ENCODE data around the gene MAP9. TPM values are rescaled to one million over a fixed set of nuclear protein-coding genes. Genes with fewer than 3 reads are reported as not detected.
"Not testable (repeated sequence)": the region's sequence is repeated elsewhere in the genome, so short reads cannot be mapped to it uniquely, and the experiment has no call there.

The MAP9 gene
- total RNA-seq, 1 donor from 2014 or later, result 9.3 TPM

- intact Hi-C loops (cut with DNase I), result loop anchor here (5.0 kb wide), 1 partner anchor 819 kb away; the partner anchor contains the start of gene PLRG1
- DNase-seq (ENCODE audit: low spot score), result no peak
Measured at GRCh38 chr4:155371432-155372043, 5.2 kb downstream of the MAP9 start.

- DNase-seq (ENCODE audit: low spot score), result no peak
- intact Hi-C loops (cut with DNase I), result no loop called here
Measured at GRCh38 chr4:155367608-155368007, 9.2 kb downstream of the MAP9 start.

- intact Hi-C loops (cut with DNase I), result loop anchor here (5.0 to 10.0 kb wide), 2 partner anchors 372 to 539 kb away; no protein-coding TSS in a partner anchor
- DNase-seq (ENCODE audit: low spot score), result peak; percentile 74
Measured at GRCh38 chr4:155353923-155354540, 22.7 kb downstream of the MAP9 start.

GRCh38 chr4:155342142-155342541, 34.6 kb downstream of the MAP9 start:
- DNase-seq (ENCODE audit: low spot score), result no peak
- intact Hi-C loops (cut with DNase I), result no loop called here

GRCh38 chr4:155339999-155340398, 36.8 kb downstream of the MAP9 start:
- DNase-seq (ENCODE audit: low spot score), result no peak
- intact Hi-C loops (cut with DNase I), result no loop called here

- intact Hi-C loops (cut with DNase I), result no loop called here
- no peak for DNase-seq (ENCODE audit: low spot score)
Measured at GRCh38 chr4:155339588-155339987, 37.2 kb downstream of the MAP9 start.

- no peak for DNase-seq (ENCODE audit: low spot score)
- intact Hi-C loops (cut with DNase I), result no loop called here
Measured at GRCh38 chr4:155338196-155338595, 38.6 kb downstream of the MAP9 start.

- no peak for DNase-seq (ENCODE audit: low spot score)
- intact Hi-C loops (cut with DNase I), result no loop called here
Measured at GRCh38 chr4:155336242-155336641, 40.5 kb downstream of the MAP9 start.

- DNase-seq (ENCODE audit: low spot score), result no peak
- intact Hi-C loops (cut with DNase I), result no loop called here
Measured at GRCh38 chr4:155331478-155331877, 45.3 kb downstream of the MAP9 start.

- intact Hi-C loops (cut with DNase I), result no loop called here
- no peak for DNase-seq (ENCODE audit: low spot score)
Measured at GRCh38 chr4:155322782-155323181, 54.0 kb downstream of the MAP9 start.

GRCh38 chr4:155321006-155321405, 55.8 kb downstream of the MAP9 start:
- intact Hi-C loops (cut with DNase I), result no loop called here
- DNase-seq (ENCODE audit: low spot score), result no peak

- DNase-seq (ENCODE audit: low spot score), result no peak
- intact Hi-C loops (cut with DNase I), result no loop called here
Measured at GRCh38 chr4:155319516-155319915, 57.2 kb downstream of the MAP9 start.

GRCh38 chr4:155312027-155312426, 64.7 kb downstream of the MAP9 start:
- DNase-seq (ENCODE audit: low spot score); intact Hi-C loops (cut with DNase I): not testable (repeated sequence)

- no peak for DNase-seq (ENCODE audit: low spot score)
- intact Hi-C loops (cut with DNase I), result no loop called here
Measured at GRCh38 chr4:155307731-155308277, 69.0 kb downstream of the MAP9 start.

GRCh38 chr4:155305619-155306018, 71.1 kb downstream of the MAP9 start:
- no peak for DNase-seq (ENCODE audit: low spot score)
- intact Hi-C loops (cut with DNase I), result no loop called here

- intact Hi-C loops (cut with DNase I), result no loop called here
- DNase-seq (ENCODE audit: low spot score), result no peak
Measured at GRCh38 chr4:155304375-155304774, 72.4 kb downstream of the MAP9 start.

GRCh38 chr4:155299103-155299502, 77.7 kb downstream of the MAP9 start:
- intact Hi-C loops (cut with DNase I), result no loop called here
- DNase-seq (ENCODE audit: low spot score), result no peak
